K562 (cell line): ENCODE measurements around the gene PDZRN3. TPM values are rescaled to one million over a fixed set of nuclear protein-coding genes. Genes with fewer than 3 reads are reported as not detected.

Experiments used
- ATAC-seq: fragments of 200-7000 bp; cut with Tn5 transposase; 3 replicates; pipeline ENCODE4 v1.9.1; 2020; ENCODE audit warnings: moderate library complexity
- BruUV-seq: library from RNA; stranded (reverse); fragments of 400-500 nt; replicated peaks from 2 replicates; lab custom pipeline; 2021; lab: Mats Ljungman, UMichigan
- CTCF ChIA-PET: fragments of 300-600 bp; formaldehyde crosslinking; extraction: SDS; loops from one replicate; lab custom pipeline; 2021; ENCODE audit warnings: low intra/inter-chr PET ratio; lab: Yijun Ruan, JAX
- POLR2A ChIA-PET: fragments of 300-600, 350-650 bp; sonication (Branson Sonifier 250); formaldehyde crosslinking; extraction: SDS; loops from one replicate; lab custom pipeline; 2021; ENCODE audit warnings: antibody characterized with exemption, inconsistent platforms; lab: Yijun Ruan, JAX
- DNase-seq, 4 experiments: peaks; one replicate each; pipeline versions ENCODE4 v3.0.0 to v3.0.0-alpha.2; 2011 to 2018; ENCODE audit warnings: low spot score in 3 of 4, mixed read lengths in 3 of 4; ENCODE audit errors: extremely low read depth in 1 of 4
- FAIRE-seq: peaks from 2 replicates; lab custom pipeline; 2011; peaks lifted over from hg19 to GRCh38; lab: Jason Lieb, UNC
- H2AFZ ChIP-seq: 2 replicates; pipeline ENCODE4 v1.6.0; 2011; ENCODE audit warnings: low read depth, low read length, control low read depth, inconsistent platforms
- H3K27ac ChIP-seq: fragments of 200-600 bp; 3 replicates; pipeline ENCODE4 v1.8.0; 2011; ENCODE audit warnings: low read depth, mild to moderate bottlenecking, control low read depth, inconsistent platforms, low read length, moderate library complexity, mixed read lengths; ENCODE audit errors: extremely low read depth
- H3K27me3 ChIP-seq, 2 experiments: fragments of 300-600 bp in 1 of 2; 2 replicates in 1 of 2; 3 replicates in 1 of 2; pipeline versions ENCODE4 v1.6.0 to v1.8.0; 2011; ENCODE audit warnings: inconsistent platforms in 2 of 2, low read length in 2 of 2, mild to moderate bottlenecking in 1 of 2, mixed read lengths in 1 of 2, moderate library complexity in 1 of 2; ENCODE audit not compliant: control insufficient read depth in 2 of 2, insufficient read depth in 2 of 2
- H3K36me3 ChIP-seq: fragments of 300-600 bp; 3 replicates; pipeline ENCODE4 v1.8.0; 2011; ENCODE audit warnings: mild to moderate bottlenecking, low read length, inconsistent platforms; ENCODE audit not compliant: control insufficient read depth, insufficient read depth
- H3K4me1 ChIP-seq, 2 experiments: fragments of 200-600 bp in 1 of 2; replicated peaks in 1 of 2; 2 replicates in 1 of 2; 3 replicates in 1 of 2; pipeline versions ENCODE4 v1.5.1 to v1.8.0; 2011; ENCODE audit warnings: inconsistent platforms in 2 of 2, low read length in 2 of 2, mild to moderate bottlenecking in 1 of 2, mixed read lengths in 1 of 2, moderate library complexity in 1 of 2; ENCODE audit not compliant: control insufficient read depth in 2 of 2, insufficient read depth in 2 of 2
- H3K4me2 ChIP-seq: 2 replicates; pipeline ENCODE4 v1.6.1; 2011; ENCODE audit warnings: low read length, control low read depth, inconsistent platforms, mixed read lengths; ENCODE audit not compliant: insufficient read depth
- H3K4me3 ChIP-seq: fragments of 200-600 bp; sonication (generic), shearing (Covaris generic); 2 replicates; pipeline ENCODE4 v1.5.1; 2016; ENCODE audit warnings: control low read depth, inconsistent platforms
- H3K79me2 ChIP-seq: fragments of 200-600 bp; 3 replicates; pipeline ENCODE4 v1.8.0; 2011; ENCODE audit warnings: low read length, inconsistent platforms; ENCODE audit not compliant: control insufficient read depth, insufficient read depth
- H3K9ac ChIP-seq, 2 experiments: 2 replicates each; pipeline versions ENCODE4 v1.6.0 to v1.6.1; 2011; ENCODE audit warnings: low read depth in 2 of 2, low read length in 2 of 2, control low read depth in 1 of 2, inconsistent platforms in 1 of 2, mild to moderate bottlenecking in 1 of 2, mixed read lengths in 1 of 2; ENCODE audit not compliant: insufficient read depth in 1 of 2
- H3K9me1 ChIP-seq: one replicate; pipeline ENCODE4 v1.6.0; 2011; ENCODE audit warnings: inconsistent platforms, mild to moderate bottlenecking, low read length, moderate library complexity; ENCODE audit not compliant: control insufficient read depth, insufficient read depth
- H3K9me3 ChIP-seq: replicated peaks from 2 replicates; pipeline ENCODE4 v1.5.1; 2011; ENCODE audit warnings: low read depth, low read length, inconsistent platforms; ENCODE audit not compliant: control insufficient read depth, insufficient read depth
- H4K20me1 ChIP-seq: replicated peaks from 2 replicates; pipeline ENCODE4 v1.6.1; 2011; ENCODE audit warnings: low read length, inconsistent platforms, mixed read lengths; ENCODE audit not compliant: control insufficient read depth, insufficient read depth
- ARID1B ChIP-seq: fragments of 450-650 bp; IDR thresholded peaks from 2 replicates; pipeline ENCODE4 v1.6.1; 2016; ENCODE audit warnings: antibody characterized with exemption, mild to moderate bottlenecking, inconsistent platforms
- CTBP1 ChIP-seq: fragments of 450-650 bp; IDR thresholded peaks from 2 replicates; pipeline ENCODE4 v1.6.1; 2016; ENCODE audit warnings: borderline replicate concordance
- ZNF584 ChIP-seq: fragments of 200-800 bp; sonication (Bioruptor generic); IDR thresholded peaks from 2 replicates; pipeline ENCODE4 v1.6.1; 2016; ENCODE audit warnings: low read depth, mild to moderate bottlenecking, missing genetic modification characterization, missing compliant biosample characterization
- WGBS: fragments of 100-300 bp; shearing (Covaris generic); methylation state at CpG from one replicate; pipeline ENCODE4 v1.1.6; 2016; ENCODE audit warnings: low coverage, mixed read lengths; ENCODE audit not compliant: insufficient coverage; ENCODE audit errors: missing lambda C conversion rate; 5-methylcytosine and 5-hydroxymethylcytosine counted together
- in situ Hi-C: fragments of 300-500 bp; cut with MboI; formaldehyde crosslinking; loops from 4 replicates; pipeline ENCODE4 v1.15.0; 2018; ENCODE audit warnings: inconsistent platforms, mixed read lengths
- intact Hi-C: fragments of 100-400 bp; cut with micrococcal nuclease; formaldehyde crosslinking; loops from 2 replicates; pipeline ENCODE4 v1.14.2; 2022
- polyA plus RNA-seq, 8 experiments: library from polyadenylated mRNA; depleted of rRNA in 4 of 8; stranded (reverse) in 5 of 8; unstranded in 3 of 8; fragments of >200 nt; fragmentation: Nextera tagmentation in 2 of 8; fragmentation: Illumina TruSeq in 1 of 8; extraction: Ambion mirVana in 2 of 8; extraction: Trizol in 1 of 8; gene quantifications; 2 replicates each; pipeline versions ENCODE4 v1.2.1 to v1.2.3, GENCODE V29; 2011 to 2014; ENCODE audit warnings: inconsistent platforms in 1 of 8, missing spikeins in 1 of 8
- total RNA-seq, 7 experiments: library from RNA; depleted of rRNA in 6 of 7; stranded (reverse); fragments of >200 nt in 6 of 7; fragmentation: Illumina TruSeq in 2 of 7; extraction: Trizol in 2 of 7; gene quantifications; 2 replicates each; pipeline versions ENCODE4 v1.2.1 to v1.2.3, GENCODE V29; 2011 to 2021; ENCODE audit warnings: low replicate concordance in 1 of 7

Gene PDZRN3
- total and polyA plus RNA-seq, 9 of the 15 experiments (the other 6 are each of a cell fraction or from before 2014, with no cell fraction given), result 0.16 TPM; not detected in 8

DNA sequence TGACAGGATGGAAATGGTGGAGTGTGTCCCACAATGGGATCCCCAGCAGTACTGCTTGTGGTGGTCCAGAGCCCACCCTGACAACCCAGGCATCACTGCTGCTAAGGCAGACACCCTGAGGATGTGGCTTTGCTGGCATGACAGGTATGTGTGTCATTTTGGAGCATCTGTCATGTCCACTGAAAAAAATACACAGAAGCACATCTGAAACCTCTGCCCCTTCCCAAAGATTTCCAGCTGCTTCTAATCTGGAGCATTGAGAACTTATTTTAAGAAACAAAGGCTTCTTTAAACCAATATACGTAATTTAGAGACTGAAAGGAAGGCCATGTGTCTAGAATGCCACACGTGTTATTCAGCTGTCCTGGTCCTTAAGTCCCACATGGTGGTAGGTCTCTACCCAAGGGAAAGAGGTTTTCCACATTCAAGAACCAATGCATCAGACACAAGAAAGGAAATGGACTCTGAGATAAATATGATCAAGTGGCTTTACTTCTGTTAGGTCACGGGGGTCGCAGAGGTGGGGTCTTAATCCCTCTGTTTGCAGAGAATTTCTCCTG, 88.3 kb downstream of the PDZRN3 start:
- ChIA-PET POLR2A (no interaction called here), CTCF (no interaction called here)
- no peak overlapping the region for H3K4me2 ChIP-seq
- H3K79me2 ChIP-seq, result no peaks in the 10 kb centered on the region
- no peak overlapping the region for H3K9ac ChIP-seq
- no peak overlapping the region for H3K27ac ChIP-seq
- H3K27me3 ChIP-seq, result no peaks in the 10 kb centered on the region; a peak in 1 of 5 replicates
- intact Hi-C loops (no loop called here), in situ Hi-C loops (no loop called here)
- BruUV-seq, result no TSS peak
- H2AFZ ChIP-seq, result no peak overlapping the region
- TF ChIP-seq ARID1B, result no peak
- no peaks in the 10 kb centered on the region for H3K9me1 ChIP-seq
- DNase-seq (no peak), ATAC-seq (no peak), FAIRE-seq (no peak)
- no peaks in the 10 kb centered on the region for H3K9me3 ChIP-seq
- WGBS, result 0% methylated on average over 4 of the region's 4 CpGs
- H3K4me1 ChIP-seq, result no peaks in the 10 kb centered on the region
- H3K36me3 ChIP-seq, result no peaks in the 10 kb centered on the region
- H3K4me3 ChIP-seq, result no peak overlapping the region
- no peaks in the 10 kb centered on the region for H4K20me1 ChIP-seq

GRCh38 chr3:73535931-73536330, 88.8 kb downstream of the PDZRN3 start:
- Histone ChIP-seq H3K27ac (no peak overlapping the region), H3K79me2 (no peaks in the 10 kb centered on the region), H2AFZ (no peak overlapping the region), H3K9ac (no peak overlapping the region), H3K4me3 (no peak overlapping the region), H3K27me3 (no peaks in the 10 kb centered on the region; a peak in 1 of 5 replicates), H3K9me3 (no peaks in the 10 kb centered on the region), H3K9me1 (no peaks in the 10 kb centered on the region), H3K4me2 (no peak overlapping the region), H3K4me1 (no peaks in the 10 kb centered on the region), H4K20me1 (no peaks in the 10 kb centered on the region), H3K36me3 (no peaks in the 10 kb centered on the region)
- POLR2A ChIA-PET, result no interaction called here
- ATAC-seq (no peak), FAIRE-seq (no peak), DNase-seq (no peak)
- intact Hi-C loops (no loop called here), in situ Hi-C loops (no loop called here)
- CTCF ChIA-PET, result no interaction called here
- TF ChIP-seq ZNF584 (CRISPR knock-in tag) (no peak), CTBP1 (no peak)
- no TSS peak for BruUV-seq
